Measurements from ENCODE around the gene DCPS. TPM values are rescaled to one million over a fixed set of nuclear protein-coding genes. Genes with fewer than 3 reads are reported as not detected.

DCPS gene
- total and polyA plus RNA-seq, 2 of the 4 experiments (the other 2 are of a cell fraction), result 19.7 to 34.8 TPM

DNA sequence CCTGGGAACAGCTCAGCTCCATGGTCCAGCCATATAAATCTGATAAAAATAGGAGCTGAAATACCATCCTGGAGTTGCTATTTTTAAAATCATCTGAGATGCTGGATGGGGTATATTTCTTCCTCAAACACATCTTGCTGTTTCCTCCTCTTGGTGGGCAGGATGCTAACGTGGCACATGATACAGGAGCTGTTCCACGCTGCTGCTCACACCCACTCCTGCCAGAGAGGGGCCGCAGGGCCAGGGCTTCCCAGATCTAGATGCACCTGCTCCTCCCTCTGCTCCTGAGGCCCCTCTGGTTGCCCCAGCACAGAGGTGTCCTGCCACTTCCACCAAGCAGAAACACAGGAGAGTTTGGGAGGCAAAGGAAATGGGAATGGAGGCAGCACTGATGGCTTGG, 48.3 kb downstream of the DCPS start:
- peak overlapping the region; percentile 12; the same call in 1 of the 2 replicates for H3K4ac ChIP-seq (ENCODE audit: low read depth, low read length)
- no peak overlapping the region for H2AK9ac ChIP-seq (replicated peaks; ENCODE audit: low read depth, low read length, poor library complexity)
- no peak overlapping the region for H3K4me3 ChIP-seq (ENCODE audit: insufficient read depth, low read depth, low read length)
- no peak overlapping the region for H2BK20ac ChIP-seq (ENCODE audit: low read depth, low read length)
- dilution Hi-C loops (cut with HindIII; ENCODE audit: low sequenced_read_pairs, unreplicated experiment) (no loop called here), in situ Hi-C loops (cut with MboI; ENCODE audit: low sequenced_read_pairs) (no loop called here), intact Hi-C loops (cut with micrococcal nuclease) (no loop called here)
- CTCF ChIA-PET, result no interaction called here
- H2BK120ac ChIP-seq (ENCODE audit: low read depth, low read length), result no peak overlapping the region
- DNase-seq (no peak), ATAC-seq (ENCODE audit: low read depth) (no peak)
- no peaks in the 10 kb centered on the region for H3K36me3 ChIP-seq (ENCODE audit: control insufficient read depth, insufficient read depth, low read length)
- no peak overlapping the region for H3K27ac ChIP-seq (ENCODE audit: insufficient read depth, low read length)
- H4K8ac ChIP-seq (ENCODE audit: low read depth in 2 of 2, low read length in 2 of 2), result no peak overlapping the region
- H3K56ac ChIP-seq (ENCODE audit: extremely low read depth, insufficient read depth, low read length), result no peak overlapping the region
- BruUV-seq (replicated peaks), result no TSS peak
- H3K23ac ChIP-seq (ENCODE audit: low read depth, low read length), result no peak overlapping the region
- no peak overlapping the region for H3K4me2 ChIP-seq (ENCODE audit: low read depth, low read length)
- no CpG with 5 or more reads among the region's 3 CpGs for WGBS, 2 experiments (ENCODE audit: extremely low coverage in 2 of 2, insufficient read length in 1 of 2)
- H4K91ac ChIP-seq (ENCODE audit: insufficient read depth, low read depth, low read length), result no peak overlapping the region
- H3K14ac ChIP-seq (replicated peaks; ENCODE audit: low read depth, low read length), result no peak overlapping the region
- peak overlapping the region; percentile 47; the same call in 1 of the 2 replicates for H2AK5ac ChIP-seq (ENCODE audit: low read depth, low read length)
- no peak overlapping the region for H3K9ac ChIP-seq (ENCODE audit: low read depth, low read length)
- no peak overlapping the region for H2AFZ ChIP-seq (replicated peaks; ENCODE audit: low read length, poor library complexity)
- H2BK5ac ChIP-seq (ENCODE audit: low read depth, low read length, poor library complexity, severe bottlenecking), result no peak overlapping the region
- POLR2A ChIA-PET (ENCODE audit: unreplicated experiment), result no interaction called here
- no peak overlapping the region for H2BK15ac ChIP-seq (ENCODE audit: low read depth, low read length)
- H3K4me1 ChIP-seq (ENCODE audit: control insufficient read depth, insufficient read depth, low read length), result peaks cover 26% of the 10 kb centered on the region
- no peak overlapping the region for H3K18ac ChIP-seq (ENCODE audit: low read depth, low read length)
- no peak overlapping the region for H4K5ac ChIP-seq (ENCODE audit: low read depth, low read length)
- H4K20me1 ChIP-seq (ENCODE audit: insufficient read depth, low read length), result no peaks in the 10 kb centered on the region
- H3K79me1 ChIP-seq (ENCODE audit: low read depth in 1 of 2, low read length in 2 of 2), result peaks cover 37 to 81% of the 10 kb centered on the region in 2 experiments
- H3K9me3 ChIP-seq (ENCODE audit: control insufficient read depth, insufficient read depth, low read length), result no peaks in the 10 kb centered on the region
- peaks cover 30% of the 10 kb centered on the region for H3K9me1 ChIP-seq (ENCODE audit: insufficient read depth, low read length)
- no peaks in the 10 kb centered on the region for H3K27me3 ChIP-seq (ENCODE audit: control insufficient read depth, insufficient read depth, low read length)
- TF ChIP-seq BHLHE40 (IDR thresholded peaks at IDR 0.05; ENCODE audit: low read depth, low read length) (no peak), NFE2L2 (IDR thresholded peaks at IDR 0.05; ENCODE audit: low read depth, low read length) (no peak), CHD1 (IDR thresholded peaks at IDR 0.05; ENCODE audit: low read depth, low read length) (no peak), MAFK (IDR thresholded peaks at IDR 0.05; ENCODE audit: low read depth, low read length) (no peak), RFX5 (IDR thresholded peaks at IDR 0.05; ENCODE audit: low read depth, low read length) (no peak), SMC3 (IDR thresholded peaks at IDR 0.05; ENCODE audit: low read depth, low read length) (no peak), RAD21 (IDR thresholded peaks at IDR 0.05; ENCODE audit: low read length) (no peak), MAZ (IDR thresholded peaks at IDR 0.05; ENCODE audit: borderline replicate concordance, low read depth, low read length) (no peak)
- TF ChIP-seq, protein P1, sequence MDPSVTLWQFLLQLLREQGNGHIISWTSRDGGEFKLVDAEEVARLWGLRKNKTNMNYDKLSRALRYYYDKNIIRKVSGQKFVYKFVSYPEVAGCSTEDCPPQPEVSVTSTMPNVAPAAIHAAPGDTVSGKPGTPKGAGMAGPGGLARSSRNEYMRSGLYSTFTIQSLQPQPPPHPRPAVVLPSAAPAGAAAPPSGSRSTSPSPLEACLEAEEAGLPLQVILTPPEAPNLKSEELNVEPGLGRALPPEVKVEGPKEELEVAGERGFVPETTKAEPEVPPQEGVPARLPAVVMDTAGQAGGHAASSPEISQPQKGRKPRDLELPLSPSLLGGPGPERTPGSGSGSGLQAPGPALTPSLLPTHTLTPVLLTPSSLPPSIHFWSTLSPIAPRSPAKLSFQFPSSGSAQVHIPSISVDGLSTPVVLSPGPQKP (IDR thresholded peaks at IDR 0.05; ENCODE audit: borderline replicate concordance, low read depth, low read length), result no peak

All from IMR-90 (cell line).